Measurements from ENCODE around the gene SMOC2. TPM values are rescaled to one million over a fixed set of nuclear protein-coding genes. Genes with fewer than 3 reads are reported as not detected.
A peak's percentile ranks its signal among the peaks of the same experiment; 100 is the strongest.

Gene SMOC2
- total RNA-seq, 1 donor, result 0.36 TPM

DNA sequence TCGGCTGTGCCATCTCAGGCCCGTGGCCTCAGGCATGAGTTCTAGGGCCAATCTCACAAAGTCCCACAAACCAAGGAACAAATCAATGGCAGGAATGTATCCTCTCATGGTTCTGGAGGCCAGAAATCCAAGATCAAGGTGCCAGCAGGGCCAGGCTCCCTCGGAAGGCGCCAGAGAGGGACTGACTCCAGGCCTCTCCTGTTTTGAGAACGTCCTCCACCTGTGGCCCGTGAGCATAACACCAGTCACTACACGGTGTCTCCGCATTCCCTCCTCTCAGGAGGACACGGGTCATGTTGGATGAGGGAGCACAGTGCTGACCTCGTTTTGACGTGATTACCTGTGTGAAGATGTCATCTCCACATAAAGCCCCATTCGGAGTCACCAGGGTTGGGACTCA, 45.0 kb upstream of the SMOC2 start:
- Histone ChIP-seq H4K20me1 (ENCODE audit: insufficient read depth, low read length) (no peaks in the 10 kb centered on the region), H3K4me1 (ENCODE audit: insufficient read depth, low read length) (no peaks in the 10 kb centered on the region), H3K4me3 (ENCODE audit: insufficient read depth, low read length) (no peak overlapping the region), H3K27me3 (ENCODE audit: insufficient read depth, low read length) (no peaks in the 10 kb centered on the region), H2AFZ (ENCODE audit: low read length) (no peak overlapping the region), H3K9me3 (ENCODE audit: low read depth, low read length) (no peaks in the 10 kb centered on the region), H3K79me2 (ENCODE audit: insufficient read depth, low read length) (no peaks in the 10 kb centered on the region), H3K36me3 (ENCODE audit: insufficient read depth, low read length) (no peaks in the 10 kb centered on the region), H3K27ac (ENCODE audit: low read depth, low read length) (no peak overlapping the region), H3K4me2 (ENCODE audit: insufficient read depth, low read length) (no peak overlapping the region)
- TF ChIP-seq, protein P1, sequence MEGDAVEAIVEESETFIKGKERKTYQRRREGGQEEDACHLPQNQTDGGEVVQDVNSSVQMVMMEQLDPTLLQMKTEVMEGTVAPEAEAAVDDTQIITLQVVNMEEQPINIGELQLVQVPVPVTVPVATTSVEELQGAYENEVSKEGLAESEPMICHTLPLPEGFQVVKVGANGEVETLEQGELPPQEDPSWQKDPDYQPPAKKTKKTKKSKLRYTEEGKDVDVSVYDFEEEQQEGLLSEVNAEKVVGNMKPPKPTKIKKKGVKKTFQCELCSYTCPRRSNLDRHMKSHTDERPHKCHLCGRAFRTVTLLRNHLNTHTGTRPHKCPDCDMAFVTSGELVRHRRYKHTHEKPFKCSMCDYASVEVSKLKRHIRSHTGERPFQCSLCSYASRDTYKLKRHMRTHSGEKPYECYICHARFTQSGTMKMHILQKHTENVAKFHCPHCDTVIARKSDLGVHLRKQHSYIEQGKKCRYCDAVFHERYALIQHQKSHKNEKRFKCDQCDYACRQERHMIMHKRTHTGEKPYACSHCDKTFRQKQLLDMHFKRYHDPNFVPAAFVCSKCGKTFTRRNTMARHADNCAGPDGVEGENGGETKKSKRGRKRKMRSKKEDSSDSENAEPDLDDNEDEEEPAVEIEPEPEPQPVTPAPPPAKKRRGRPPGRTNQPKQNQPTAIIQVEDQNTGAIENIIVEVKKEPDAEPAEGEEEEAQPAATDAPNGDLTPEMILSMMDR (IDR thresholded peaks at IDR 0.05; ENCODE audit: extremely low read depth, low read depth, low read length), result no peak
- DNase-seq (ENCODE audit: insufficient read length, low spot score, missing footprints), result peak; percentile 51

DNA sequence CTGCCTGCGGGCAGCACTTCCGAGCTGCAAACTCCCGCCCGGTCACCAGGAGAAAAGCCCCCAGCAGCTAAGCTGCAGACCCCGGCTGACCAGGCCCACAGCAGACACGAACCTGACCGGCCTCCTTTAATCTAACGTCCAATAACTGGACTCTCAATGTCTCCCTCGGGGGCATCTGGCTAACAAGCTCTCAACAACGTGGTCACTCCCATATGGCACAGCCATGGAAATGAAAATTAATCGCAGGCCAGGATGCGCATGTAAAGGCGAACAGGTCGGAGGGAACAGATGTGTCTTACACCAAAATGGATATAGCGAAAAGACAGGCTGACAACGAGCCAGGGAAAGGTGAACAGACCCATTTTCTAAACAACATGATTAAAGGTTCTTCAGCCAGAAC, 44.4 kb upstream of the SMOC2 start:
- no peak overlapping the region for H3K27ac ChIP-seq (ENCODE audit: low read depth, low read length)
- H3K36me3 ChIP-seq (ENCODE audit: insufficient read depth, low read length), result no peaks in the 10 kb centered on the region
- H3K79me2 ChIP-seq (ENCODE audit: insufficient read depth, low read length), result no peaks in the 10 kb centered on the region
- H3K27me3 ChIP-seq (ENCODE audit: insufficient read depth, low read length), result no peaks in the 10 kb centered on the region
- peak; percentile 18 for DNase-seq (ENCODE audit: insufficient read length, low spot score, missing footprints)
- H3K4me3 ChIP-seq (ENCODE audit: insufficient read depth, low read length), result no peak overlapping the region
- no peak overlapping the region for H2AFZ ChIP-seq (ENCODE audit: low read length)
- H4K20me1 ChIP-seq (ENCODE audit: insufficient read depth, low read length), result no peaks in the 10 kb centered on the region
- no peaks in the 10 kb centered on the region for H3K4me1 ChIP-seq (ENCODE audit: insufficient read depth, low read length)
- no peaks in the 10 kb centered on the region for H3K9me3 ChIP-seq (ENCODE audit: low read depth, low read length)
- TF ChIP-seq, protein P1 (IDR thresholded peaks at IDR 0.05; ENCODE audit: extremely low read depth, low read depth, low read length), result no peak
- H3K4me2 ChIP-seq (ENCODE audit: insufficient read depth, low read length), result no peak overlapping the region

DNA sequence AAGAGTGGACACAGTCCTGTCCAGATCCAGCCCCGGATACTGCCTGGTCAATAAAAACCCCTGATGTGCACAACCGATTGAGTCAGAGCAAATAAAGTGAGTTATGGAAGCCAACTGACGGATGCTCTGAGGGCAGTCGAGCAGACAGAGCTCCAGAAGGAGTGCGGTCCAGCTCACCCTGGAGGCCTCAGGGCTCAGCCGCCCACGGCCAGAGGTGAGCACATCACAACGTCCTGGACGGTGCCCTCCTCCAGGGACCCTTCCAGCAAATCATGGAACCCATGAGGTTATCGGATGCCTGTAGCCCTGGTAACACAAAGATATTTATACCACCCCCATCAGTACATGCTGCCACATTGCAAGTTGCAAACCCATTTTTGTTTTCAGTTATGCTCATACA, 44.0 kb upstream of the SMOC2 start:
- TF ChIP-seq, protein P1 (IDR thresholded peaks at IDR 0.05; ENCODE audit: extremely low read depth, low read depth, low read length), result no peak
- Histone ChIP-seq H3K36me3 (ENCODE audit: insufficient read depth, low read length) (no peaks in the 10 kb centered on the region), H2AFZ (ENCODE audit: low read length) (no peak overlapping the region), H3K27ac (ENCODE audit: low read depth, low read length) (no peak overlapping the region), H4K20me1 (ENCODE audit: insufficient read depth, low read length) (no peaks in the 10 kb centered on the region), H3K4me3 (ENCODE audit: insufficient read depth, low read length) (no peak overlapping the region), H3K27me3 (ENCODE audit: insufficient read depth, low read length) (no peaks in the 10 kb centered on the region), H3K9me3 (ENCODE audit: low read depth, low read length) (no peaks in the 10 kb centered on the region), H3K4me2 (ENCODE audit: insufficient read depth, low read length) (no peak overlapping the region), H3K79me2 (ENCODE audit: insufficient read depth, low read length) (no peaks in the 10 kb centered on the region), H3K4me1 (ENCODE audit: insufficient read depth, low read length) (no peaks in the 10 kb centered on the region)
- peak; percentile 56 for DNase-seq (ENCODE audit: insufficient read length, low spot score, missing footprints)

DNA sequence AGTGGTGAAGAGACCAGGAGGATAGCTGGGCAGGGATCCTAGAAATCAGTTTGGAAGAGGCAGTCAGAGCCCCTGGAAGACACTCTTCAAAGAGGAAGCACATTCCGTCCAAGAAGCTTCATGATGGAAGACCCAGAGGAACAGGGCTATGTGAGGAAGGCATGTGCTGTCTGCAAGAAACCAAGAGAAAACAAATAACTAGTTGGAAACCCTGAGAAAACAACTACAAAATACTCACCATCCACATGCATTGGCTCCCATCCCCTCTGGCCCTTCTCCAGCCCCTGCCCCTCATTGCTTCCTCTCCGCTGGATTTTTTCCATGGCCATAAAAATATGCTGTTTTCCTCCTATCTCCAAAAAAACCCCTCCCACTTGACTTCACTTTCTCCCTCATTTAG, 40.9 kb upstream of the SMOC2 start:
- no peak overlapping the region for H3K4me2 ChIP-seq (ENCODE audit: insufficient read depth, low read length)
- H3K4me3 ChIP-seq (ENCODE audit: insufficient read depth, low read length), result no peak overlapping the region
- no peaks in the 10 kb centered on the region for H3K27me3 ChIP-seq (ENCODE audit: insufficient read depth, low read length)
- H3K27ac ChIP-seq (ENCODE audit: low read depth, low read length), result no peak overlapping the region
- no peak for DNase-seq (ENCODE audit: insufficient read length, low spot score, missing footprints)
- TF ChIP-seq, protein P1 (IDR thresholded peaks at IDR 0.05; ENCODE audit: extremely low read depth, low read depth, low read length), result no peak
- no peak overlapping the region for H2AFZ ChIP-seq (ENCODE audit: low read length)
- no peaks in the 10 kb centered on the region for H3K36me3 ChIP-seq (ENCODE audit: insufficient read depth, low read length)
- no peaks in the 10 kb centered on the region for H3K9me3 ChIP-seq (ENCODE audit: low read depth, low read length)
- H4K20me1 ChIP-seq (ENCODE audit: insufficient read depth, low read length), result no peaks in the 10 kb centered on the region
- H3K4me1 ChIP-seq (ENCODE audit: insufficient read depth, low read length), result no peaks in the 10 kb centered on the region
- H3K79me2 ChIP-seq (ENCODE audit: insufficient read depth, low read length), result no peaks in the 10 kb centered on the region
